ENCODE data around the gene TPRG1L.
"Not testable (repeated sequence)": the region's sequence is repeated elsewhere in the genome, so short reads cannot be mapped to it uniquely, and the experiment has no call there.

TPRG1L gene

GRCh38 chr1:3624200-3625136 is at the start of gene TPRG1L:
Gene TPRG1L, plus strand, starts transcription at chr1:3625015. Its CDS starts 58 bp downstream, at chr1:3625073.
- peak; percentile 88 to 100 (median 98) for DNase-seq

GRCh38 chr1:3575515-3575914 is 49.3 kb upstream of the TPRG1L start:
- not testable (repeated sequence) for DNase-seq

DNA sequence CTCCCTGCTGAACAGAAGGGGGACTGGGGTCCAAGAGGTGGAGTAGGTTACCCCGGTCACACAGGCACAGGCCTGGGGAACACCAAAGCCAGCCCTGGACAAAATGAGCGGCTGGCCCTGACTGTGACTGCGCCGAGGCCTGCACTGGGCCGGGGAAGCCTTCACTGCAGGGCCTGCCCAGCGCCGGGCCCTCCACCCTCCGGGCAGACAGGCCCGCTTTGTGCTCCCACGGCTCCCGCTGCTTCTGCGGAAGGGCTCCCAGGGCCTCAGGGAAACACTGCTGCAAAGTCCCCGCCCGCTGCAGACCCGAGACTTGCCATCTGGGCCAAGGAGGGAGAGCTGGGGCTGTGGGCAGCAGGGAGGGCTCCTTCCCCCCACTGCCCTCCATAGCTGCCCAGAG is 48.8 kb upstream of the TPRG1L start:
- DNase-seq = no peak

DNA sequence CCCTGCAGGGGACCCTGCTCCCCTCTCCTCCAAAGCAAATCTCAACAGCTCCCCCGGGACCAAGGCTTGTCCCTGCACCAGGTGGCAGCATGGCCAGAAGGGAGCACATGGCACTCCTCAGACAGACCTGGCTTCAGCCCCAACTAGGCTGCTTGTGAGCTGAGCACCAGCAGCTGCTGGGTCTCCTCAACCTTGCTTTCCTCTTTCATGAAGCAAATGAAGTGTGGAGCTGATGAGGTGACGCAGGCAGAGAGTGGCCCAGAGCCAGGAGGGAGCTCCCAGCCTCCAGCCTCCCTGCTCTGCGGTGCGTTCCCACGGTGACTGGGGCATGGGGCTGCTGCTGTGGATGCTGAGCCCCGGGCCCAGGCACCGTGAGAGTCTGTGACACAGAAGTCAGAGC is 47.5 kb upstream of the TPRG1L start:
- DNase-seq = peak in 26 of 58 donors; percentile 13 to 68 (median 36)

DNA sequence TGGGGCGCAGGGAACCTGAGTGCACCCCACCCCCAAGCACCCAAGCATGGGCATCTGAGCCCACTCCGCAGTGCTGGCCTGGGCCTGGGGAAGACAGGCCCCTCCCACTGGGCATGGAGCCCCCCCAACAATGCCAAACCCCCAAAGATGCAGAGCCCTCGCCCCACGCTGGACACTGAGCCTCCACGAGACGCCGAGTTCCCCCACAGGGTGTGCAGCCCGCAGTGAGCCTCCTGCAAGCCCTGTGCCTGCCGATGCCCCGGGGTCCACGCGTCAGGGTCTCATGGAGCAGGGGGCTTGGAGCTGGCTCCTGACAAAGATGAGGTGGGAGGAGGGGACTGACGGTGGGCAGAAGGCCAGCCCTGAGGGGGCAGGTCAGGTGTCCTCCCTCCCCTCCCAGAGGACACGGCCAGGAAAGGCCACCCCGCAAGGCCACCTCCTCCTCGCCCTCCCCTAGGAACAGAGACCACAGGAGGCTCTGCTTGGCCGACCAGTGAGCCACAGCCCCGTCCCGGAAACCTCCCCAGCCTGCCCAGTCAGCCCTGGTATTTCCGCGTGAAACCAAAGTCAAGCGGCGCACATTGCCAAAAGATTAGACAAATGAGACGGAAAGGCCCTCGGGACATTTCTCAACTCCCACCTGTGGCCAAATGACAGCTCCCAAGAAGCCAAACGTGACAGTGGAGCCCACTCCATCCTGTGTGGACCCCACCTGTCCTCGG is 46.9 kb upstream of the TPRG1L start:
- DNase-seq = no peak

- no peak for DNase-seq
These were observed 46.4 kb upstream of the TPRG1L start for GRCh38 chr1:3578433-3578805.

DNA sequence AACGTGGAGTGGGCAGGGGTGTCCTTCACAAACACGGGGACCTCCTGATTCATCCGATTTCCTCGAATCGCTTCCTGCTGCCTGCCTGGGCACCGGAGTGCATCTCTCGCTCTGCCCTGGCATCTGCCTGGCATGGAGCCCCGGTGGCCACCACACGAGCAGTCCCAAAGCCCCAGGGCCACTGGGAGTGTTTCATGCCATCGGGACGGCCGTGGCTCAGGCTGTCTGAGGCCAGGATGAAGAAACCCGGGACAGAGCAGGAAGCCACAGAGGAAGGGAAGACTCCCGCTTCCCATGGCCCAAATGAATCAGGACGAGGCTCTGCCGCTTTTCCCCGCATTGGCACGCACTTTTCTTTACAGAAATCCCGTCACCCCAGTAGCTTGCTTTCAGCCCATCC is 45.9 kb upstream of the TPRG1L start:
- DNase-seq = no peak

DNA sequence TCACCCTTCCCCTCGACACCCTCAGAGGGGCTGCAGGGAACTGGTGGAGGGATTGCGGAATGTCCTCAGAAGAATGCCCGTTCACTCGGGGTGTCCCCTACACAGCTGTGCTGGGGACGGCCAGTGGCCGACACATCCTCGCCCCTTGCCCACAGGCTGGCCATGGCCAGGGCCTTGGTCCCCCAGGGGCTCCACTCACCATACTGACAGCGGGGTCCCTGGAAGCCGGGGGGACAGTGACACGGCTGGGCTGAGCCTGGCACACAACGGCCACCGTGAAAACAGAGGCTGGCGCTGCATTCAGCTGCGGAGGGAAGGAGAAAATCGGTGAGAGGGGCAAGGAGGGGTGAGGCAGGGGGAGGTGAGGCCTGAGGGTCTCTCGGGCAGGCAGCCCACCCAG is 45.2 kb upstream of the TPRG1L start:
- DNase-seq = no peak

DNA sequence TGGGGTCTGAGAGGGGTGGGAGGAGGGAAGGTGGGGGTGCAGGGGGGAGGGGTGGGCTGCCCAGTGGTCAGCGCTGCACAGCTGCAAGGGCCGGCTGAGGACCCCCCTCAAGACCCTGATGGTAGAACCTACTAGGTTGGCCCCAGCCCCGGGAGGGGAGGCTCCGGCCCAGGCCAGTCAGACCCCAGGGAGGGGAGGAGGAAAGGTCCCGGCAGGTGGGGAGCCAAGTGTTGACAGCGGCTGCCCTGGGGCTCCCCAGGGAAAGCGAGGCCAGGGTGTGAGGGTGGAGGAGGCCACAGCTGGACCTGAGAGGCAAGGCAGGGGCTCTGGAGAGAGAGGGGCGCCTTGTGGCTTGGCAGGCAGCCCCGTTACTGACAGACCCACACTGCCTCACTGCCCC is 44.6 kb upstream of the TPRG1L start:
- DNase-seq = no peak

DNA sequence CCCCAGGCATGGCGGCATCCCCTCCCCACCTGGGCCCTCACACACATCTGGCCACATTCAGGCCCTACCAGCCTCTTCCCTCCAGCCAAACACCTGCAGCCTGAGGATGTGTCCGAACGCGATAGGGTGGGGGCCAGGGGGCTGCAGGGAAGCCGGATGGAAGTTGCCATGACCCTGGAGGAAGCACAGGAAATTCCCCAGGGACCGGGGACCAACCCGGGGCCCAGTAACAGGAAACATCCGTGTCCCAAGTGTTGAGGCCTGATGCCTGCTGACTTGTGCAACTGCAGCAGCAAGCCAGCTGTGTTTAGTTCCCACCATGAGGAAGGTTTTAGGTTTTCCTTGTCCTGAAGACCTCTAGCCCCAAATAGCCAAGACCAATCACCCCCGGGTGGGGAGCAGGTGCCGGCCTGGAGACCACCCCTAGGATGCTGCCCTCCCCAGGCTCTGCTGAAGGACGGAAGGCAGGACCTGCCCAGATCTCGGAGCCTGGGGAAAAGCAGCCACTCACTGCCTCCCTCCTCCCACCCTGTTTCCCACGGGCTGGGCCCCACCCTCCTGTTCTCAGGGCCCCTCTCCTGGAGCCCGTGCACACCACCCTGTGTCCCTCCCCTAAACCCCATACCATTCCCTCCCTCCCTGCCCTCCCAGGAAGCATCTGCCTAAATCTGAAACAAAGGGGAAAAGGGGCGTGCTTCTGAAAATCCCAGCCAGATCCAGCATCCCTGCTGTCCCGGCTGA is 43.3 kb upstream of the TPRG1L start:
- DNase-seq = no peak

DNA sequence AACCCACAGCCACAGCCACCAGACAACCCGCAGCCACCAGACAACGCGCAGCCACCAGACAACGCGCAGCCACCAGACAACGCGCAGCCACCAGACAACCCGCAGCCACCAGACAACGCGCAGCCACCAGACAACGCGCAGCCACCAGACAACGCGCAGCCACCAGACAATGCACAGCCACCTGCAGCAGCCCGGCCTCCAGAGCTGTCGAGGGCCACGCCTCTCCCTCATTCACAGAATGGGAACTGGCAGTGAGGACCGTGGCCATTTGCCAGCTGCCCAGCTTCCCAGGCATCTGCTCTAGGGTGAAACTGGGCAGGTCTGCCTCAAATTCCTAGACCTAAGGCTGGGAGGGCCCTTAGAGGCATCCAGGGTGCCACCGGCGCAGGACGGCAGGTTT is 41.1 kb upstream of the TPRG1L start:
- DNase-seq = peak in 1 of 58 donors; percentile 19

DNA sequence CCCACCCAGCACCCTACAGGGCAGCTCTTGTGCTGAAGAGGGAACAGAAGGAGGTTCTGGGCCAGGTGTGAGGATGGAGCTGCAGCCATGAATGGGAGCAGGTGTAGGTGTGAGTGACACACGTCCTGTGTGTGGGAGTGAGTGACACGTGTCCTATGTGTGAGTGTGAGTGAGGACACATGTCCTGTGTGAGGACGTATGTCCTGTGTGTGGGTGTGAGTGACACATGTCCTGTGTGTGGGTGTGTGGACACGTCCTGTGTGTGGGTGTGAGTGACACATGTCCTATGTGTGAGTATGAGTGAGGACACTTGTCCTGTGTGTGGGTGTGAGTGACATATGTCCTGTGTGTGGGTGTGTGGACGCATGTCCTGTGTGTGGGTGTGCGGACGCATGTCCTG is 39.9 kb upstream of the TPRG1L start:
- DNase-seq = no peak

- not testable (repeated sequence) for DNase-seq
These were observed 39.4 kb upstream of the TPRG1L start for GRCh38 chr1:3585353-3585868.

- no peak for DNase-seq
These were observed 38.8 kb upstream of the TPRG1L start for GRCh38 chr1:3585940-3586568.

DNA sequence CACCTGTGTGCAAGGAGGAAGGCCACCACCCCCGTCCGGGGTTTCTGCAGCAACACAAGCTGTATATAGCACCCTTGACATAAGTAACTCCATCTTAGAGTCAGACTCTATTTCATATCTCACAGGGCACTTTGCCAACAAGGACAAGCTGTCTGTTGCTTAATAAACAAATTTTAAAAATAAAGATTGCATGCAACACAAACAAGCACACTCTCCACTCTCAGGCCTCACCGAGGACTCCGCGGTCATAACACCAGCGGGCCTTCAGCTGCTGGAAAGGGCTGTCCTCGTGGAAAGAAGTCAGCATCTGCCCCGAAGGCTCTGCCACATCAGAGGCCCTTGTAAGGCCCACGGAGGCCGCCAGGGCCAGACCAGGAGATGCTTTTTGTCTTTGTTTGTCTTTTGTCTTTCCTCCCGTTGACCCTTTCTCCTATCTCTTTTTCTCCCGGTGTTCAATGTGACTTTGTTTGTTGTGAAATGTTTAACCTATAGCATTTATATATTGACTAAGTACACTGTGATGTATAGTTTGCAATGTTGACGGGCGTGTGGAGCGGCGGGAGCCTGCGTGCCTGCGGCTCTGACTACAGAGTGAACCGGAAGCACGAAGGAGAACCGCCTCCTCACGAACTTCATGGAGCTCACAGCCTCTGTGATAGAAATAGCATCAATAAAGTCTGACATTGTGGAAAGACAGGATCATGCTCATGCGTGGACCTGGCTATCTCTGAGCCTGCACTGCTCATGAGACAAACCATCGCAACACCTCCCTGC is 37.6 kb upstream of the TPRG1L start:
- DNase-seq = peak in 6 of 58 donors; percentile 13 to 47 (median 22)

GRCh38 chr1:3588395-3588794 is 36.4 kb upstream of the TPRG1L start:
- DNase-seq = no peak

GRCh38 chr1:3590139-3590763 is 34.6 kb upstream of the TPRG1L start:
- no peak for DNase-seq

- no peak for DNase-seq
These were observed 33.6 kb upstream of the TPRG1L start for GRCh38 chr1:3590951-3591865.

GRCh38 chr1:3593334-3593733 is 31.5 kb upstream of the TPRG1L start:
- no peak for DNase-seq
